A549 (cell line): ENCODE measurements around the gene MAP7D1.

Experiments
- CHD2 ChIP-seq: fragments of 150-350 bp; IDR thresholded peaks from 2 replicates; pipeline ENCODE4 v1.6.1; 2014; ENCODE audit warnings: low read length; ENCODE audit not compliant: partially characterized antibody
- KDM1A ChIP-seq: fragments of 200-600 bp; sonication (generic); IDR thresholded peaks from 2 replicates; pipeline ENCODE4 v1.6.1; 2016; ENCODE audit warnings: low read depth, mild to moderate bottlenecking
- POLR2A ChIP-seq: IDR thresholded peaks from 2 replicates; pipeline ENCODE4 v1.6.1; 2012; ENCODE audit warnings: mild to moderate bottlenecking, low read length

DNA sequence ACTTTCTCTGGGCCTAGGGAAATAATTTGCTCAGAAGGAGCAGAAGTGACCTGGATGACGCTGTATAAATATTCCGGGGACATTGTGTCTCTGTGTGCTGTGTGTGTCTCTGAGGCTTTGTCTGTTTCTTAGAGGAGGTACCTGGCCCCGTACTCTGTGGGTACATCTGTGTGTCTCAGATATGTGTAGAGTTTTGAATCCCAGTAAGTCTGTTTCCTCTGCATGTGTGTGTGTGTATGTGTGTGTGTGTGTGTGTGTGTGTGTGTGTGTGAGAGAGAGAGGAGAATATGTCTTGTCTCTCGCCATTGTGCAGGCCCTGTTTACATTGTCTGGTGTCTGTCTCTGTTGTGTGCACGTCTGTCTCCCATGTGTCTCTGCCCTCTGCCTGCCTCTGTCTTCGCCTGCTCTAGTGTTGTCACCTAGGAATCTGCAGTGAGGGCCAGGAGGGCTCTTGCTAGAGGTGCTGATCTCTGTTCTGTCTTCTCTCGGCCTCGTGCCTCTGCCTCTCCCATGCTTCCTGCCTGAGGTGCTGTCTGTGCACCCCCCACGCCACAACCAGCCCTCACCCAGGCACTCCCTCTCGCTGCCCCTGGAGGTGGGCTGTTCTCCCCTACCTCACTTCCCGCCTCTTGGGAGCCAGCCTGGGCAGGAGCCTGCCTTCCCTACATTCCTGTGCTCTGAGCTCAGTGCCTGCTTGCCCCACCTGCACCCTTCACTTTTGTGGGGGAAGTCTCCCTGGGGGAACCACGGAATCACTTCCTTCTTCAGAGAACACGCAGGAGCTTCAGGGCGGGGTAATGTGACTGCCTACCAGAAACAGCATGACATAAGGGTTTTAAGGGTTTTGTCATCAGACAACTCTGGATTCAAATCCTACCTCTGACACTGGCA lies 5.9 kb downstream of the MAP7D1 start:
- TF ChIP-seq POLR2A (no peak), CHD2 (no peak), KDM1A (no peak)
